HG03095 (cell line): ENCODE data around the gene ARMC9.
"Not testable (repeated sequence)": the region's sequence is repeated elsewhere in the genome, so short reads cannot be mapped to it uniquely, and the experiment has no call there.

ENCODE experiments used
- ATAC-seq: cut with Tn5 transposase; IDR thresholded peaks from one replicate; pipeline ENCODE4 v1.9.1; 2021; ENCODE audit warnings: moderate library complexity; ENCODE audit not compliant: unreplicated experiment

The ARMC9 gene

DNA sequence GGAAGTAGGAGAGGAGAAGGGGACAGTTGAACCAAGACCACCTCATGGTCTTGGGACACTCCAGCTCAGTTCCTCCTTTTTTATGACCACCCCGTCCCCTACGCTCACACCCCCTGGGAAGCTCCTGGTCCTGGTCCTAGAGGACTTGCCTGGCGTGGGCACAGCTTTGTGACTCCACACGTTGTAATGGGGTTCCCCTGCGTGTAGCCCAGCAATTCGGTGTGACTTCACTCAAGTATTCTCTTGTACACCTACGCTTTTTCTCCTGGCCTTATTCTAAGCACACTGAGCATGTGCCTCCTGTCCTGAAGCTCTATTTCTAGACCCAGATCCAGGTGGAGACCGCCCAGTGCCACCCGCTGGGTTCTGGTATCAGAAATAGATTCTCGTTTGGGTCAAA is 161.0 kb downstream of the ARMC9 start:
- ATAC-seq: no peak

DNA sequence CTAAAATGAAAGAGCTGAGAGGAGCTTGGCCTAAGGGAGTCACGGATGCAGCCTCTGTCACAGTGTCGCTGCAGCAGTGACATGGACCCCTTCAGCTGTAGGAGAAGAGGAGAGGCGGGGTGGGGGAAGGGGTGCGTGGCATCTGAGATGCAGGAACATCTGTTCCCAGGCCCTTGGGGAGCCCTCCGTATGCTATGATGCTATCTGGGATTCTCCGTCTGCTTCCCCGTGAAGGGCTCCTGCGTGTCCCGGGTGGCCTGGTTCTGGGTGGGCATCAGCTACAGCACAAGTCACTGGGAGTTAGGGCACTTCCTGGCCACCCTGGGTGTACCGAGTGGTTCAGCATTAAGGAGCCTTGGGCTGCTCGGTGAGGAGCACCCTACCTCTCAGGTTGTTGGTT is 161.5 kb downstream of the ARMC9 start:
- no peak for ATAC-seq

DNA sequence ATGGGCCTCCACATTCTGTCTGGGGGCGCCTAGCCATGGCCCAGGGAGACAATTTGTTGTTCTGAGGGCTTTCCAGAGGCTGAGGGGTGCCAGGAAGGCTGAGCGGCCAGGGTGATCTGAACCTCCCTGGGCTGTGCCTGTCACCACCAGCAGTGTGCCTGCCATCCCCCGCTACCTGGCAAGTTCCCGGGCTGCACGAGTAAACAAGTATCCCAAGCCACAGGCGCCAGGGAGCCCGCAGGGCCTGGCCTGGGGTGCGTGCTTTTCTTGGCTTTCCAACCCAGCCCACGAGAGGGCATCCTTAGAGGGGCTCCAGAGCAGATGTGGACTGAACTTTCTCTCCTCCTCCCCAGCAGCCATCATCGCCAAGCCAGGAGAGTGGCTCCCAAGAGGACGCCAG is 162.0 kb downstream of the ARMC9 start:
- no peak for ATAC-seq

DNA sequence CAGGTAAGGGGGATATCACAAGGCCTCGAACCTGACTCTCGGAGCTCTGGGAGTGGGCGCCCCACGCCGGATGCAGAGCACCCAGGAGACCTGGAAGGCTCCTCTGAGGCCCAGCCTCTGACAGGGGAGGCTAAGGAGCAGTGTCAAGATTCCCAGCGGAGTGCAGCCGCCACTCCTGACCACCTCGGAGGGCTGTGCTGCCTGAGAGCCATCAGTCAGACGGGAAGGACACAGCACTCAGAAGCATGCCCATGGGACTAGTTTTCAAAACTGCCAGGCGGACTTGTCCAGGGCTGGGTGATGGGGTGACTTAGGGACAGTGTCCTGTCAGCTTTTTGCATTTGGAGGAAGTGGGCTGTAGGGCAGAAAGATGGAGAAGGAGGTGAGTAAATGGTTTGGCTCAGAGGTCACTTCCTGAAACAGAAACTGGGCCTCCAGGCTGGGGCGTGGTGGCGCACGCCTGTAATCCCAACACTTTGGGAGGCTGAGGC is 162.5 kb downstream of the ARMC9 start:
- no peak for ATAC-seq

DNA sequence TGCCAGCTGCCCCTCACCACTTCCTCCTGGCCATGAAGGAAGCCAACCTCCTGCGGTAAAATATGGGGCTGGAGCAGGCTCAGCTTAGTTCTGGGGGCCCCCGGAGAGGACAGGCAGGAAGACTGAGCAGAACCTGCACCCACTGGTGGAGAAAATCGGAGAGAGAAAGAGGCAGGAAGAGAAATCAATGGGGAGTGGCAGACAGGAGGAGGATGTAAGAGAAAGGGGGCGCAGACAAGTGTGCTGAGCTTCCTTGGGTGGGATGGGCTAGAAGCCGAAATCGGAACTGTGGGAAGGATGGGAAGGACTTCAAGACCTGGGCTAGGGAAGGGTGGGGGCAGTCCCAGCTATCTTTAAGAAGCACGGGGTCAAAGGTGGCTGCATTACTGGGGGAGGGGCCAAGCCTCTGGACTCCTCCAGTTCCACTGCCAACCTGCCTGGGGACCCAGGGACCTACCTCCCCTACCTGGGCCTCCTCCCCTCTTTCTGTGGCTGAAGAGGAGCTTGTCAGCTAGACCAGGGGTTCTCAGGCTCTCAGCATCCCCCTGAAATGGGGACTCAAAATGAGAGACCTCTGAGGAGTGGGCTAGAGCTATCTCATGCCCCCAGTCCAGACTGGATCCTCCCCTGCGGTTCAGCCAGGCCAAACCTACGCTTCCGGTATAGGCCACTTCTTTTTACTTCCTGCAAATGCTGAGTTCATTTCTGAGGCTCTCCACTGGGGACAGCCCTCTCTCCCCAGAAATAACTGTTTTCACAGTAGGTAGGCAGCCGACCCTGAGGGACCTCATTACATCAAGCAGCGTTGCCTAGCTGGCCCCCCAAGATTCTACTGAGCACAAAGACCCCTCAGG is 163.5 kb downstream of the ARMC9 start:
- ATAC-seq: peak; percentile 94

DNA sequence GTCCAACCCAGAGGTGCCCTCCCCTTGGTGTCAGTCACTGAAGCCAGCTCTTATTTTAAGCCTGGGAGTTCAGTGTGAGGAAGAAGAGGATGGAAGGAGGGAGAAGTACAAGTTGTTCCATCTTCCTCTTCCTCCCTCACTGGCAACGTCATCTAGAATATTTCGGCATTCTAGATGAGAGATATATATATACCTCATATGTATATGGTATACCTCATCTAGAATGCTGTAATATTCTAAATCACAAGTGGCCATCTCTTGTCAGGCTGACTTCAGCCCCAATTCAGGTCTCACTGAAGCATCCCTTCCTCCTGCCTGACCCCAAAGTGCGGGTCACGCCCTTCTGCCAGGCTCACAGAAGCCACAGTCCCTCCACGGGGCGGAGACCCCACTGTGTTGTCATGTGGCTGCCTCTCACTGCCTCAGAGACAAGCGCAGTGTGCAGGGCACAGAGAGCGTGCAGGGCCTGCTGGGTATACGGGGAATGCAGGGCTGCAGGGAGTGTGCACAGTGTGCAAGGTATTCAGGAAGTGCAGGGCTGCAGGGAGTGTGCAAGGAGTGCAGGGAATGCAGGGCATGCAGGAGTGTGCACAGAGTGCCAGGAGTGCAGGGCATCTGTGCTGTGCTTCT is 164.2 kb downstream of the ARMC9 start:
- no peak for ATAC-seq

DNA sequence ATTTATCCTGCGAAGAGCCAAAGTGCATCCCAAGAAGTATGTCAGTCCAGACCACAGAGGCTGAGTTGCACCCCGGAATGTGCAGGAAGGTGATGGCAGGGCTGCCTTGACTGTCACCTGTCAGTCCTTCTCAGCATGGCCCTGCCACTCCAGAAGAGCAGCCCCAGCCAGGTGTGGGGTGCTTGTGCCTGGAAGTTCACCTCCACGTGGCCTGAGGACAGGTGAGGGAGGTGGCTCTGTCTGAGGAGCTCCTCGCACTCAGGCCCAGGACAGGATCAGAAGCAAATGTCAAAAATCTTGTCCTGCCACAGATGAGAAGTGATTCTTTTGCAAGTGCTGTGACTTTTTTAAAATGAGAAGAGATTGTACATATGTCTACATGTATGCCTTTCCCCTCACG is 165.6 kb downstream of the ARMC9 start:
- ATAC-seq: no peak

DNA sequence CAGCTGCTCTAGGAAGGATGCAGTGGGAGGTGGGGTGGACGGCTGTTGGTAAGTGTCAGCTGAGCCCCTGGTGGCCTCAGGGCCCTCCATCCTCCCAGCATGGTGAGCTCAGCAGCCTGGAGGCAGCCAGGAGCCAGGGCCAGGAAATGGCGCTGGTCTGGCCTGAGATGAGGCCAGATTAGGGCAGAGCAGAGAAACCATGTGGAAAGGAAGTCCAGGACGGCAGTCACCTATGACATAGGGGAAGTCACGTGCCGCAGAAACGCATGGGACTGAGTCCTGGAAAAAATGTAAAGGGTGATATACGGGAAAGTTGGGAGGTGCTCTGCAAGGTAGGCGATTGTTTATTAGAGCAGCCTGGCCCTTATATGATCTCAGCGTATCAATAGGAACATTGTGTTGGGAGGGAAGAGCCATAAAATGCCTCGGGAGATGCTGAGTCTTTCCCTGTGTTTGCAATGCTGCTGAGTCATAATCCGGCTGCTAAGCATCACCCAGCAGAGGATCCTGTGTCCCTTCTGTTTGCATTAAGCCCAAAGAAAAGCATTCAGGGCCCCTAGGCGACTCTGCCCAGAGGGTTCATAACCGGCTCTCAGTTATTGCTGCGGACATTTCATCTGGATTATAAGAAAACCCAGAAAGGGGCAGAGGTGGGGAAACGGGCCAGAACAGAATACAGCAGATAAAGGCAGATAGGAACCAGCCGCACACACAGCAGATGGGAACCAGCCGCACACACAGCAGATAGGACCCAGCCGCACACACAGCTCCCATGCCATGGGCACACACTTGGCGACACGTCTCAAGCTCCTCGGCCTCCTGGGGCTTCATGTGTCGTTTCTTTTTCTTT is 166.8 kb downstream of the ARMC9 start:
- no peak for ATAC-seq

DNA sequence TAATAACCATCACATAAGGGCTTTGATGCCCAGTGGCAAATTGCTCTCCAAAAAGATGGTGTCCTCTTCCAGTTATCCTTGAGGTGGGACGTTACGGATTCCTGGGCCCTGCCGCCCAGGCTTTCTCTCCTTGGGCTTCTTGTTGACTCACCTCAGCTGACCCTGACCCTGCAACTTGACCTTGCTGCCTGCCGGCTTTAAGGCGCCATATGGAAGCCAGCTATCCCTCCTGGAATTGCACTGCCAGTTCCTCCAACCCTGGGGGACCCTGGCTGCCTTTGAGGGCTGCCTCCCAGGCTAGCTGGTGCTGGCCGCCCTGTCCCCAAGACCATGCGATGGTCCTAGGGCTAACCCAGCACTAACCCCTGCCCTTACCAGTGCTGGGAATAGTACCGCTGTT is 168.7 kb downstream of the ARMC9 start:
- ATAC-seq: no peak

DNA sequence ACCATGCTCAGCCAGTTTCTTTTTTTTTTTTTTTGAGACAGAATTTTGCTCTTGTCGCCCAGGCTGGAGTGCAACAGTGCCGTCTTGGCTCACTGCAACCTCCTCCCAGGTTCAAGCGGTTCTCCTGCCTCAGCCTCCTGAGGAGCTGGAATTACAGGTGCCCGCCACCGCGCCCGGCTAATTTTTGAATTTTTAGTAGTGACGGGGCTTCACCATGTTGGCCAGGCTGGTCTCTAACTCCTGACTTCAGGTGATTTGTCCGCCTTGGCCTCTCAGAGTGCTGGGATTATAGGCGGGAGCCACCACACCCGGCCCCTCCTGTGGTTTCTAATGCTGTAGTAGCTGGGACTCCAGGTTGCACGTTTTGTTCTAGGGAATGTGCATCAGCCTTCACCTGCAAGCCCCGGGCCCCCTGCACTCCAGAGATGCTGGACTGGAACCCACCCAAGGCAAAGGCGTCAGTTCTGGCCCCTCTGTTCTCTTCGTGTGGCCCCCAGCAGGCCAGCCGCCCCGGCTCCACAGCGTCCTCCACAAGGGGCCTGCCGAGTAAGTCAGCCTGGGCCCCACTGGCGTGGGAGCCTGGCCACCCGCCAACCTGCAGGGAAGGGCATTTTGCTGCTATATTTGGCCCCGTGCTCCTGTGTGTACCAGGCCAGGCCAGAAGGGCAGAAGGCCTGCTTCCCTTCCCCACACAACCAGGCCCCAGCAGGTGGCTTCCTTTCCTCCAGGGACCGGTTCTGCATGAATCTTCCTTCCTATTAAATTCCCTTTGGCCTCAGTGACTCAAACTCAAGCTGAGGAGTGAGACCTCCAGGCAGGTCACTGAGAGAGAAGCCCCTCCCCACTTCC is 171.4 kb downstream of the ARMC9 start:
- no peak for ATAC-seq

DNA sequence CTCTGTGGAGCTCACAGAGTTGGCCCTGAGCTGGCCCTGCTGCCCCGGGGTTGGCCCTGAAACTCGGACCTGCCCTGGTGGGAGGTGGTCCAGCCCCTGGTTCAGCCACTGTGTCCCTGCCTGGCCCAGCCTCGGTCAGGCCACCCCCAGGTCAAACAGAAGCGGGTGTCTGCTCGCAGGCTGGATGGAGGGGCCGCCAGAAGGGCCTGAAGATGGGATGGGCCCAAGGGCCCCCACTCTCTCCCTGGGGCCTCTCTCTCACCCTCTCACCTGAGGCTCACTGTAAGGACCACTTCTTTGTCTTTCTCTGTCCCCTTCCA is 172.0 kb downstream of the ARMC9 start:
- ATAC-seq: no peak

DNA sequence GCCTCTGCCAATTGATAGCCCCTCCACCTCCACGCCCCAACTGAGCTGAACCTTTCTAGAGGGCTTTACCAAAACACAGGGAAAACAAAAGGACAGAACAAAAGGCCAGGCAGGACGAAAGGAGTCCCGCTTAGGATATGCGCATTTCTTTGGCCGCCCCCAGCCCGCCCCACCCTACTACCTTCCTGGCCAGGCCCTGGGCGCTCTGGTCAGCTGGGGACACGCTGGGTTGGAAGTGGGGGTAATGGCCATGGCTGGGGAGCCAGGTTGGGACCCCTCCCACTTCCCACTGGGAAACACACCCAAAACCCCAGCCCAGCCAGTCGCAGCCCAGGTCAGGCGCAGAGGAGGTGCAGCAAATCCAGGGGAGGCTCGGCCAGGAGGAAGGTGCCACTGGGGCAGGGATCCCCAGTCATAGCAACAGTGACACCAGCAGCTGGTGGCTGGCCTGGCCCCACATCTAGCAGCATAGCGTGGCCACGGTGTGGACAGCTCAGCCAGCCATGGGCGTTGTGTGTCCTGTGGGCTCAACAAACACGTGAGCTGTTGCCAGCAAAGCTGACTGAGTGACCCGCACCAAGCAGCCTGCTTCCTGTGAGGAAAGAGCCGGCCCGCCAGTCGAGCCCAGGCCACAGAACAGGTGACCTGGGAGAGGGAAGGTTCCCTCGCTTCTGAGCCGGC is 172.5 kb downstream of the ARMC9 start:
- ATAC-seq: no peak

DNA sequence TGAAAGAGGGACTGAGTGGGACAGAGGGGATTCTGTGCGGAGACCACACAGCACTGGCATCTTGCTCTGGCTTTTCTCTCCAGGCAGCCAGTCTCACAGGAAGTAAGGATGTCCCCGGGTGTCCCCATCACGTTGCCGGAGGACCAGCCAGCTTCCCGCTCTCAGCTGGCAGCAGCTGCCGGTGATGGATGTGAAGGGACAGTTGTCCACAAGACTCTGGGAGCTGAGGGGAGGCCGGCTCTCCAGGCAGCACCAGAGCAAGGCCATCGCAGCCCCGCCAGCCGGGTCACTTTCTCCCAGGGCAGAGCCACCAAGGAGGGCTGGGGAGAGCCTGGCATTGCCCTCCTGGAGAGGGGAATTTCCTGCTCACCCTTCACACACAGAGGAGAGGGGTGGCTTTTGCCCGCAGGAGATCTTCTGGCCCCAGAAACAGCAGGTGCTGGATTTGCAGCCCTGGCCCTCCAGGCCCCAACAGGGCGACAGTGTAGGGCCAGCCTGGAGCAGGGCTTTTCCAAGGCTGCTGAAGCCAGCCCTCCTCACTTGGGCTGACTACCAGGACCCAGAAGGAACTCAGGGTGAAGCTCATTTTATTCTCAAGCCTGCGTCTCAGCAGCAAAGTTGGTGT is 173.1 kb downstream of the ARMC9 start:
- ATAC-seq: no peak

DNA sequence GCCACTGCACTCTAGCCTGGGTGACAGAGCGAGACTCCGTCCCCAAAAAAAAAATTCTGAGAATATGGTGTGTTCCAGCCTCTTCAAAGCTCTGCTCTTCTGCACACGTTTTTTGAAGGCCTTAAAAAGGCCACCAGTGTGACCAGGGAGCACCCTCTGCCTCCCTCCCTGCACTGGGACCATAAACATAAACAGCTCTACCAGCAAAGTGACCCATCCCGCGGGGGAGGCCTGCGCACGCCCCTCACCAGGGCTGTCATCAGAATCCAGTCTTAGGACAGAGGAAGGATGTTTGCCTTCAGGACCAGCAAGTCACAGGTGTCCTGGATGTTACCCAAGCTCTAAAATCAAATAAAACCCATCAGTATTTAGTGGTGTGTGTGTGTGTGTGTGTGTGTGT is 173.9 kb downstream of the ARMC9 start:
- ATAC-seq: no peak

DNA sequence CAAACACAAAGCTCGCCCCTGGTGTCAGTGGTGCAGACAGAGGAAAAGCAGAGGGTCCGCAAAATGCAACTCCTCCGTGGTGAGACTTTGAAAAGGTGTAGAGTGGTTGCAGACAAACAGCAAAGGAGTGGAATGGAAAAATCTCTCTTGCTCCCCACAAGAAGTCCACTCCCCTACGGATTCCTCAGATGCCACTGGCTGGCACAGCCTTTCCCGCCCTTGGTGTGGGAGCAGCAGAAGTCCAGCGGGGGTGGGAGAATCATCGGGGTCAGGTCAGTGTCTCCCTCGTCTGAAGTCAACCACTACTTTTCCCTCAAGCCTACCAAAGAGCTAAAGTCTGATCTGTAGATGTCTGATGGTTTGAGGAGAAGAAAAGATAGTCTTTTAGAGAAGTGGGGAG is 174.8 kb downstream of the ARMC9 start:
- no peak for ATAC-seq

DNA sequence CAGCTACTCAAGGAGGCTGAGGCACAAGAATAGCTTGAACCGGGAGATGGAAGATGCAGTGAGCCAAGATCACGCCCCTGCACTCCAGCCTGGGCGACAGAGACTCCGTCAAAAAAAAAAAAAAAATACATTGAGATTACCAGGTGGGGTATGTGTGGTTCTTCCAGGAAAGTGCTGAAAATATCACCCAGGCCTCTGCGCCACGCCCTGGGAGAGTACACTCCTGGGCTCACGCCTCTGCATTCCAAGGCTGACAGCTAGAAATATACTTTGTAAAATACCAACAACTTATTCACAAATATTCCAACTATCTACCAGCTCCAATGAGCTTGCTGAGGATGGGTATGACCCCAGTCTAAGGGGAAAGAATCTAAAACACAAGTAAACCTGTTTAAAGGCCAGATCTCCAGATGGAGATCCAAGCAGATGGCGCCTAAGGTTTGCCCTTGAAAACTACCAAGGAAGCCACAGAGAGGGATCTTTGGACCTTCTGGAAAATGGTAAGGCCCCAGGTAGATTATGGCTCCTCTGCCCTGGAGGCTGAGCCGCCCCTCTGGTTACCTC is 175.4 kb downstream of the ARMC9 start:
- ATAC-seq: no peak

DNA sequence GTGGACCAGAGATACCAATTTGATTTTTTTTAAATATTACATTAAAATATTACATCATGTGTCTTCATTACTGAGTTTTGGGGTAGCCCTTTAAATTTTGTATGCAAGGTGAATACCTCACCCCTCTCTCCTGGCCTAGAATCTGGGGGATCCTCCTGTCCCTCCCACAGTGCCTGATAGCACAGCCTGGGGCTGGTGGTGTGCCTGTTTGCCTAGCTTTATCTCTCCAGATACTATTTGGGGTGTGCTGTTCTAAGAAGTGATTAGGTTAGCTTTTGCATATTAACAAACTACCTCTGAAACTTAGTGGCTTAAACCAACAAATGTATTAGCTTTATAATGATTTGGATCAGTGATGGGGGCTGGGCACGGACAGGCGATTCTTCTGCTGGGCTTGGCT is 176.3 kb downstream of the ARMC9 start:
- ATAC-seq: no peak

DNA sequence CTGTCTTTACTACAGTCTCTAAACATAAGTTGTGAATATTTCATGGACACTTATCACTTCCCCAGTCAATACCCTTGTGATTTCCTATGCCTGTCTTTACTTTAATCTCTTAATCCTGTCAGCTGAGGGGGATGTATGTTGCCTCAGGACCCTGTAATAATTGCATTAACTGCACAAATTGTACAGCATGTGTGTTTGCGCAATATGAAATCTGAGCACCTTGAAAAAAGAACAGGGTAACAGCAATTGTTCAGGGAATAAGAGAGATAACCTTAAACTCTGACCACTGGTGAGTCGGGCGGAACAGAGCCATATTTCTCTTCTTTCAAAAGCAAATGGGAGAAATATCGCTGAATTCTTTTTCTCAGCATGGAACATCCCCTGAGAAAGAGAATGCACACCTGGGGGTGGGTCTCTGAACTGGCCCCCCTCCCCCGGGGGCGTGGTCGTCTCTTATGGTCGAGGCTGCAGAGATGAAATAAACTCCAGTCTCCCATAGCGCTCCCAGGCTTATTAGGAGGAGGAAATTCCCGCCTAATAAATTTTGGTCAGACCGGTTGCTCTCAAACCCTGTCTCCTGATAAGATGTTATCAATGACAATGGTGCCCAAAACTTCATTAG is 177.7 kb downstream of the ARMC9 start:
- not testable (repeated sequence) for ATAC-seq

DNA sequence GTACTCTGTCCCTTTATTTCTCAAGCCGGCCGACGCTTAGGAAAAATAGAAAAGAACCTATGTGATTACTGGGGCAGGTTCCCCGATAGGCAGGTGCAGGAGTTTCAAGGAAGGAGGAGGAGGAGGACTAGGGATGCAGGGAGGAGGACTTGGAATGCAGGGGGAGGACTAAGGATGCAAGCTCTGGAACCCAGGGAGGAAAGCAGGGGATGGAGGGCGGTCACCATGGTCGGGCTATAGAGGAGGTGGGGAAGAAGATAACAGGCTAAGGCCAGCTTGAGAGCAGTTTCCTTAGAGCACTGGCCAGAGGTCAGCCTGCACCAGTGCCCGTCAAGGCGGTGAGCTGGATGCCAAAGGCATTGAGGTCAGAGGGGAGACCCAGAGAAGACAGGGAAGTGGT is 178.4 kb downstream of the ARMC9 start:
- no peak for ATAC-seq
